Suppressor macrophage (primary cell): ENCODE results near the gene RGS6.

Experiments used
- DNase-seq, 4 experiments: peaks; one replicate each; pipeline ENCODE4 v3.0.0-alpha.2; 2020 to 2022

Gene RGS6

DNA sequence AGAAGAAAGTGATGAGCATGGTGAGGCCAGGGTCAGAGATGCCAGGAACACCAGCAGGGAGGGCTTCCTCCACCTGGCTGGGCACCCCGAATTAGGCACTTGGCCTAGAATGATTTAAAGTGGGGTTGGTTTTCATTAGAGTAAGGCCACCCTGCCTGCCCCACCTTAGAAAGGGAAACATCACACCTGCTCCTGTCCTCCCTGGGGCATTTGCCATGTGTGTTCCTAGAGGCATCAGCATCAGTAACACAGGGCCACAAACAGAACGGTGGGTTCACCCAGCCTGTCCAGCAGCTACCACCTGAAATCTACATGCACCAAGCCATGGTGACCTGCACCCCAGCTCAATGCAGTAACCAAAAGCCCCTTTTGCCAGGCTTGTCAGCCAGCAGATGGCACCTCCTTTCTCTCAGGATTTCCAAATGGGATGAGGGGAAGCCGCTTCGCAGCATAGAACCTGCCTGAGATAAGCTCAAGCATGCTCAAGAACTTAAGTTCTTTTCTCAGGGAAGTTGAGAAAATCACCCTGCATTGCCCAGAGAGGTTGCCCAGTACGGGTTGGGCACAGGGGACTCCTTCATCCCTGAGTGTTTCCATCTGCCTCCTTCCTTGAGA lies 622.9 kb downstream of the RGS6 start:
- DNase-seq = no peak

DNA sequence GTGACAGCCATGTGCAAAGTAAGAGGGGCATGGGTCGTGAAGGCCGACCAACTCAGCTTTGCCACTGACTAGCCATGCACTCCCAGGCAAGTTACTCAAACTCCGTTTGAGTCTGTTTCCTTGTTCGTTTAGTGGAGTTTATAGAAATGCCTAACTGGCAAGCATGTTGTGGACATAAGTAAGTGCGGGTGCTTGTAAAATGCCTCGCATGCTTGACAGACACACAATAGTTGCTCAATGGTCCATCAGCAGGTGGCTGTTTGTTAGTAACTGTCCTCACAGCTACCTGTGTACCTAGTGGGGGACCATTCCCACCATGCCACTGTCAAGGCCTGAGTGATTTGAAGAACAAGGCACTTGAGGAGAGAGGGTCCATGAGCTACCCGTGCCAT lies 623.4 kb downstream of the RGS6 start:
- no peak for DNase-seq

DNA sequence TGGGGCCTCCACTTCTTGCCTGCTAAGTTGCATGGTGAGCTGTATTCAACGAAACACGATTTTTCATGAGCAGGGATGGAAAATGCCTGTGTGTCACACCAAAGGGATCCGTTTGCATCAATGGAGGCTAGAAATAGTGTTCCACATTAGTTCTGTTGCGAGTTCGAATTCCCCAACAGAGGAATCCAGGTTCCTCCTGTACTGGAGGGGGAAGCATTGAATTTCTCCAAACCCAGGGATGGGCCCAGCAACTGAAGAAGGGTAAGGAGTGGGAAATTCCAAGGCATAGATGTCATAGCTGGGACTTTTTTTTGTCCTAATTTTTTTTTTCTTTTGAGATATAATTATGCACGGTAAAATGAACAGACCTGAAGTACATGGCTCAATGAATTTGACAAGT lies 625.4 kb downstream of the RGS6 start:
- DNase-seq = no peak

DNA sequence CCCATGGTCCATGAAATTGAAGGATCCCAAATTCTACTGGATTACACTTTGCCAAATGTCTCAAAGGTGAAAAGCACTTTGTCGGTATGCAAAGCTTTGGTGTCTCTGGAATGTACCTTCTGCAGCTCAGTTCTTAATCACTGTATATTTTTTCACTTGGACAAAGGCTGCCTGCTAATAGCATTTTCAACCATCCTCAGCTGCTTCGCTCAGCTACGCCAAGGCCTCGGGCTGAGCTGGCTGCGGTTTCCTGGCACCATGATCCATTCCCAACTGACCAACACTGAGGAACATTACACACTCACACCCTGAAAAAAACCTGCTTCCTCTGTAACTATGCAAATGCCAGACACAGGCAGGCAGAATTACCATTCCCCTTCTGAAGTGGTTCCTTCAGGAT lies 626.5 kb downstream of the RGS6 start:
- DNase-seq = no peak

DNA sequence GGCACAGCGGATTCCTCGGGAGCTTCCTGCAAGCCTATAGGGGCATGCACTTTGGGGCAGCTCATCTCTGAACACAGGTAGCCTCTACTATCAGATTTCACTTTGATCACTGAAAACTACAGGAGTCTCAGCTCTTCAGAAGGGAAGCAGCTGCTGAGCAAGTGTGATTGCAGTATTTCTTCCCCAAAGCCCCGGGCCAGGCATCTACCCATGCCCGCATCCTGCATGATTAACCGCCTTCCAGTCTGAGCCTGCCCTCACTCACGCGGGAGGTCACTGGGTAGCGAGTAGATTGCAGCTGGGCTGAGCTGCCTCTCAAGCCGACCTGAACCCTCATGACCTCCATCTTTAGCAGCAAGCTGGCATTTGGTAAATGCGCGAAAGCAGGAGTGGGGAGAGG lies 627.0 kb downstream of the RGS6 start:
- peak in 1 of 4 experiments; percentile 39 for DNase-seq

DNA sequence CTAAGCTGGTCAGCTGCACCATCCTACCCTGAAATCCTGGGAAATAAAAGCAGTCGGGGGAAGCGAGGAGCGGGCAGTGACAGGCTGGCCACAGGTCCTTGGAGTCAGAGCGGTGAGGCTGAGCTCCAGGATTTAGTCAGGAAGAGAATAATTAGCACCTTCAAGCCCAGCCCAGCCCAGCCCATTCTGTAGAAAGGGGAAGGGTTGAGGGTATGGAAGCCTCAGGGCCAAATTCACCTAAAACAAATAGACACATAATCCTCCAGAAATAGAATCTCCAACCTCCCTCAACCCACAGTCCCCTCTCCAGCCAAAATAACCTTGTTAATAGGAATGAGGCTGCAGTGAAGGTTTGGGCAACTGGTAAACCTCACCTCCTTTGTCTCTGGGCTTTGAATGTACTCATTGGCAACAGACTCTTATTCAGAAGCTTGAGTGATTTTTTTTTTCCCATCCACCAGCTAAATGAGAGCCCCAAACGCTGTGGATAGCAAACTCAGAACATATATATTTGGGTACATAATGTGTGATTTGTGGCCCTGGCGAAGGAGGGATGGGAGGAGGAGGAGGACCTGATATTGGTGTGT lies 627.5 kb downstream of the RGS6 start:
- no peak for DNase-seq

DNA sequence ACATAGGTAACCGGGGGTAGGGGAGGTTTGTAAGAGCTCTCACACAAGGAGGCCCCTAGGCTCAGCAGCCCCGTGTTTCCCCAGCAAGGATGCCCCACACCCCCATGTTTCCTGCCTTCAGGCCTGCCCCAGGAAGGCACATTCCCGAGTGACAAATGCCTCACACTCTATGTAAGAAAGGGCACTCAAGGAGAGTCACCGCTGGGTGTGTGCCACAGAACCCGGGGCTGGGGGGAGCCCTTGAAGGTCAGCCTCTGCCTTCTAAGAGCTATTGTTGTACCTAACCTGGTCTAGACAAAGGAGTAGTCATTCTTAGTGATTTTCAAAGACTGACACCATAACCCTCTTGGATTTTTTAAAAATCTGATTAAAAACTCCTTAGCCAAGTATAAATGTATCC lies 628.1 kb downstream of the RGS6 start:
- no peak for DNase-seq

DNA sequence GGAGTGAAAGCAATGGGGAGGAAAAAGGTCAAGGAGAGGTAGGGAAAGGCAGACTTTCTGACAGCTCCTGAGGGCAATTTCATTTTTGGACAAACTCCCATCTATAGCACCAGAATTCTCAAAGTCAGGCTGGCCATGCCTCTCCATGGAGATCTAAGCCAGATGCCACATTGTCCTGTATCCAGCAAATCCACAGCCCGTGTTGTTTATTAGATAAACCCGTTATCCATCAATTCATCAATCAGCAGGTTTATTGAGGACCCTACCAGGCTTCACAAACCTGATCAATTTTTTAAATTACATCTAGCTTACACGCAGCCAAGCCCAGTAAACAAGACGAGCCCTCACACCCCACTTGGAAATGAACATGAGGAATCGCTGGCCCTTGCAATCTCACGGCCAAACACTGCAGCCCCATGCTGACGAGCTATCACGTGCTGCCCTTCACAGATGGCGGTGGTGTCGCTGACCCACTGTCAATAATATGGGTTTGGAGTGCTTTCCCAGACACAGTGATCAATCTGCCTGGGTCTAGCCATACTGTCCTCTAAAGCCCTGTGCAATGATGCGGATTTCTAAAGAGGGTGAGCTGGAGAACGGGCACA lies 628.8 kb downstream of the RGS6 start:
- no peak for DNase-seq

DNA sequence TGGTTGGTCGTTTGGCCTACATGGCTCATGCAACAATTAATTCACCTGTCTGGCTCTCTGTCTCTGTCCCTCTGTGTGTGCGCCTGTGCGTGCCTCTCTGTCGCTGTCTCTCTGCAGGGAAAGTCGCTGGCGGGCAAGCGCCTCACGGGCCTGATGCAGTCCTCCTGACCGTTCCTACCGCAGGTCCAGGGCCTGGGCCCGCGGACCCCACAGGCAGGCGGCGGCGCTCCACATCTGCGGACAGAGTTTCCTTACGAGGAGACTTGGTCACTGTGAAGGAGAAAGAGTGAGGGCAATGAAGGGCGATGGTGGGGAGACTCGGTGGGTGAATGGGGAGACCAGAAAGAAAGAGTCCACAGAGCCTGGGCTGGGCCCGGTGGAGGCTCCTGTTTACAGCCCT lies 630.1 kb downstream of the RGS6 start:
- DNase-seq = no peak

DNA sequence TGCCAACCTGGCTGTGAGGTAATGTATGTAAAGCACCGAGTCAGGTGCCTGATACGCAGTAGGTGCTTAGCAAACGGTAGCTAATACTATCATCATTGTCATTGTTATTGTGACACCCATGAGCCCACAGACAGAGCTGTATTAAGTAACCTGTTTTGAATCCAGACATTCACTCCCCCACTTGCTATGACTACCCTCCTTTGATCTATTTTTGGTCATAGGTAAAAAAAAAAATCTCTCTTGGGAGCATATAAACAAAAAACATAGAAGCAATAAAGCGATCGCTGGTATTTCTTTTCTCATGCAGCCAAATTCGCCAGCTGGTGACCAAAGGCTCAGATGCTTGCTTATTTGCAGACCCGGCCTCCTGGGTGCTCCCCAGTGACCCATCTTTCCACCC lies 631.4 kb downstream of the RGS6 start:
- no peak for DNase-seq

DNA sequence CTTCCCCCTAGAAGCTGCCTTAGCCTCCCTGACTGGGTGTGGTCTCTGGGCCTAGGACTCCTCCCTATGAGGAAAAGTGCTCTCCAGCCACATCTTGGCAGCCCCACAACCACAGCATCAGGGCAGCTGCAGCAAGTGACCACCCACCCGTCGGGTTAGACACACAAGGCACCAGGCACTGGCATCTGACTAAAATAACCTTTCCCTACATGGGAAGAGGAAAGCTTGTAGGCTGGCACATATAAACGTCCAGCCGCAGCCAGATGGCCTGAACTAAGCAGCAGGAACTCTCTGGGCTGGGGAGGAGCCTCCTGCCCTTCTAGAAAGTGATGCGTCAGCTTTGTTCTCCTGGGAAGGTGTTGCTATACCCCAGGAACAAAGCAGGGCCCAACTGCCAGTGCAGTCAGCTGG lies 632.9 kb downstream of the RGS6 start:
- no peak for DNase-seq

DNA sequence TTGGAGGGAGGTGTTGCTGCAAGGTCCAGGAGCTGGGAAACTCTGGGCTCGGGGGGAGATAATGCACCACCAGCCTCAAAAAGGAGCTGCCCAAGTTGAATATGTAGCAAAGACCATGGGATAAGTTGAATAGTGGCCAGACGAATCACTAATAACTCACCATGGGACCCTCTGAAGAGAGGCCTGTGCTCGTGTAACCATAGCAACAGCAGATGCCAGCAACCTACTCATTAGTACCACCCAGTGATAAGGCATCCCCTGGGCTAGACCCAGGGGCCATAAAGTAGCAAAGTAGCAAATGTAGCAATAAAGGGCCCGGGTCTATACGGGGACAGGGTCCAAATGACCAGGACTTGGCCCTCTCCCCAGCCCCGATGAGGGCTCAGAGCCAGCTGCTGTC lies 633.7 kb downstream of the RGS6 start:
- DNase-seq = no peak

DNA sequence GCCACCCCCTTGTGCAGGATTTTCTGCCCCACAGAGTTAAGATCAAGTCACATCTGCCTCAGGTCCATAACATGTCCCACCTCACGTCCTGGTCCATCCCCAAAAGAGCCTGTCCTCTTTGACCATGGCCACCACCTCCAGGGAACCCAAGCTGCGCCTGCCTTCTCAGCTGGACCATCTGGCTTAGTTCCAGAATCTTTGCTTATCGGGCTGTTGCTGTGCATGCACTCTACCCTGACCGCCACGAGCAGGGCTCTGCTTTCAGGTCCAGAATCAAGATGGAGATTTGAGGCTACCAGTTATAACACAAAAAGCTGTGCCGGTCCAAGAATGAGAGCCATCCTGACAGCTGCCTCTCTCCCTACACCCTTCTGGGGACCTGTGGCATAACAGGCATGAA lies 635.0 kb downstream of the RGS6 start:
- no peak for DNase-seq

DNA sequence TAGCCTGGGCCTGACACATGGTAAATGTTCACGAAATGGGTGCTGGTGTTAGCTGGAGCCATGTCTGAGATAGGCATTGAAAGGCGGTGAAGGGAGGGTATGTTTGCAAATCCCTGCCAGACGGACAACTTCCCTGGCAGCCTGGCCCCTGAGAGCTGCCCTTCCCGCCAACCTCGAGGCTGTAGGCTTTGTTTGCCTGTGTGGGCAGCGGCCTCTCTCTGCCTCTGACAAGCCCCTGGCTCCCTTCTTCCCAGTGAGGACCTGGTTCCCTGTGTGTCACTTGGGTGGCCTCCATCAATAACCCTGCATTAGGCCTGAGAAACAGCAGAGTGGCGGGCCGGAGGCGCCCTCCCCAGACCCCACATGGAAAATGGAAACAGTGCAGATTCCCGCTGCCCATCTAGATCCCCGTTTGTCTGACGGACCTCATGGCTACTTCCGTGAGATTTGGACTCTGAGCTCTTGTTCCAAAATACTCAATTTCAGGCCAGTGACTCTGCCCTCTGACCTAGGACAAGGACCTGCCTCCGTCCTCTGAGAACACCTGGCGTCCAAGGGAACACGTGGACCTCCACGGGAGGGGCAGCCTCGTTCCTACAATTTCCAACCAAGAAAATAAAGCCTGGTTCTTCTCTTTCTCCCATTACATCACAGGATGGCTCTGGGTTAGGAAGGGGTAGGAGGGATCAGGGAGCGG lies 636.2 kb downstream of the RGS6 start:
- DNase-seq = no peak

DNA sequence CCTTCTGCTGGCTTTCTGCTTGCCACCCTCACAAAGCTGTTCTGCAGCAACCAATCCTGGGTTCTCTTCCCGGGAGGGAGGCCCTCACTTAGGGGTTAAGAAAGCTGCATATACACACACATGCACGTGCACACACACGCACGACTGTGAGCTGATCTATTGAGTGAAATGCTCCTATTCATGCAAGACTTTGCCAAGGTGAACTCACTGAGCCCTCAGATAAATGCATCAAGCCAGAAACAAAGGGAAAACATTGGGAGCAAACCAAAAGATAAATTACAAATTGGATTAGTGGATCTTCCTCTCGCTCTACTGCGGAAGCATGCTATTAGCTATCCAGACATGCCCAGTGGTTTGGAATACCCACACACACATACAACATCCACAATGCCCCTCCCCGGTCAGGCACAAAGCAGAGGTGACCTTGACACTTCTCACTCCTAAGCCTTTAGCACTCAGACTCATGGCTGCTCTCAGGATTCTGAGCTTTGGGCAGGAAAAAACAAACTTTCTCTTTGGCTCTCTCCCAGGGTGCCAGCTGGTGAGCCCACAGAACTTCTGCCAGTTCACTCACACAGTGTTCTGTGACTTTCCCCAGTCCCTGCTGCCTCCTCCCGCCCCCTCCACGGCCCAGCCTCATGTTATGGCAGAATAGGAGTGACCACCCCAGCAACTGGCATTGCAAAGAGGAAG lies 641.6 kb downstream of the RGS6 start:
- no peak for DNase-seq

DNA sequence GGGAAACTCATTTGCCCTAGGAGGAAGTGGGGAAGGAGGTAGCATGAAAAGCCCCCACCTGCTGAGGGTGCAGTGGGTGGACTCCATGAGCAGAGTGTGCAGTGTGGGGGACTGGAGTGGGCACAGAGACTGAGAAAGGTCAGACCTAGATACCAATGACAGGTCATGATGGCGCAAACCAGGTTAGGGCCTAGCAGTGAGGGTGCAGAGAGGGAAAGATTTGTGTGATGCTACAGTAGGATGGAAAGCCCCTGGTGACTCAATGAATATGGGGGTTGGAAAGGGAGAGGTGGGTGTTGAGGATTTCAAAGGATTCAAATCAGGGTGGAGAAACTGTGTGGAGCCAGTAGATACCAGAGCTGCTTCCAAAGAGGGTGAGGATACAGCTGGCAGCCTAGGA lies 642.5 kb downstream of the RGS6 start:
- no peak for DNase-seq

DNA sequence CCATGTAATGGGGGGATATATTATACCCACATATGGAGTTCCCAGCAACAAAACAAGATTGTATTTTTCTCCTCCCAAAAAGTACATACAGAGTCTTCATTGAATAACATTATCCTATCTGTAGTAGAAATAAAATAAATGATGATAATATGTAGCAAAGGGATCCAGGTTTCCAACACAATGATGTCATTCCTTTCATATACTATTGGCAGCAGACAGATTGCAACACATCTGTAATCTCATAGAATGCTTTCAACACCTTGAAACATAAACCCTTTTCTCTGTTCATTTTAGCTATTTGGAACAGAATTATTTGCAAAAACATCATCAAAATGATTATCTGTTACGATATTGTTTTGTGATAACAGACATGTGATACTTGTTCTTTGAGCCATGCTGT lies 644.0 kb downstream of the RGS6 start:
- no peak for DNase-seq

DNA sequence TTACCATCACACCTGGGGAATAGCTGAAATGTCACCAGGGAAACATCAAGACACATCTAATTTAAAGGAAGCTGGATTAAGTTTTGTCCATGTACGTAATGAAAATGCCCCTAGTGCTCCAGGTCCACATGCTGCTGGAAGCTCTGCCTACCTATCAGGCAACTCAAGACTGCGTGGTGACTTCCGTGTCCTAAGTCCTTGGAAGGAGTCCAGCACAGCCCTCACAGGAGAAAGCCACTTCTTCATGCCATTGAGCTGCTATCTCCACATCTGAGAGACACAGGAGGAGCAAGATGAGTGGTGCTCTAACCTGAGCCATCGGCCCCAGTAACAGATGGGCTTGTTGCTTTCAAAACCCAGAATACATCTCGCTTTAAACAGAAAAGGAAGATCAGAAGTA lies 645.3 kb downstream of the RGS6 start:
- no peak for DNase-seq

DNA sequence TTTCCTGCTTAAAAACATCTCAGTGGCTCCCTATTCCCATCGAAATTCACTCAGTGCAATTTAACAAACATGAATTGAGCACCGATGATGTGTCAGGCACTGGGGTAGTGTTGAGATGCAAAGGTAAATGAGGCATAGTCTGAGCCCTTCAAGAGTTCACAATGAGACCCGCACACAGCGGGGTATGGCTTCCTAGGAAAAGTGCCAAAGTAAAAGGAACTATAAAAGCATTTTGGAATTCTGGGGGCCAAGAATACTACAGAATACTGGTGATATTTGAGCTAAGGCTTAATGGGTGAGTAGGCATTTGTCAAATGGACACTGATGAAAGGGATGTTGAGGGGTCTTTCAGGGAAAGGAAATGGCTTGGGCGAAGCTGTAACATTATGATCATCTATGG lies 646.3 kb downstream of the RGS6 start:
- no peak for DNase-seq

DNA sequence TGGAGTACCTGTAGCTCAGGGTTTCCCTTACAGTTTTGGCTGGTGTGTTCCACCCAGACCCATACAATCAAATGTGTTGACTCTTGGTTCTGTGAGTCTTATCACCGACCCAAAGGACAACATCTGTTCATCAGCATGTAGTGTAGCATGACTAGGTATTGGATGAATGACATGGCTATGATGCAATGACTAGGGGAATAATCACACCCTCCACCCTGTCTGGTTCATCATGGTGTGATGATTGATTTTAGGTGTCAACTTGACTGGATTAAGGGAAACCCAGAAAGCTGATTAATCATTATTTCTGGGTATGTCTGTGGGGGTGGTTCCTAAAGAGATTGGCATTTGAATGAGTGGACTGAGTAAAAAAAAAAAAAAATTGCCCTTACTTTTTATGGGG lies 650.4 kb downstream of the RGS6 start:
- no peak for DNase-seq

DNA sequence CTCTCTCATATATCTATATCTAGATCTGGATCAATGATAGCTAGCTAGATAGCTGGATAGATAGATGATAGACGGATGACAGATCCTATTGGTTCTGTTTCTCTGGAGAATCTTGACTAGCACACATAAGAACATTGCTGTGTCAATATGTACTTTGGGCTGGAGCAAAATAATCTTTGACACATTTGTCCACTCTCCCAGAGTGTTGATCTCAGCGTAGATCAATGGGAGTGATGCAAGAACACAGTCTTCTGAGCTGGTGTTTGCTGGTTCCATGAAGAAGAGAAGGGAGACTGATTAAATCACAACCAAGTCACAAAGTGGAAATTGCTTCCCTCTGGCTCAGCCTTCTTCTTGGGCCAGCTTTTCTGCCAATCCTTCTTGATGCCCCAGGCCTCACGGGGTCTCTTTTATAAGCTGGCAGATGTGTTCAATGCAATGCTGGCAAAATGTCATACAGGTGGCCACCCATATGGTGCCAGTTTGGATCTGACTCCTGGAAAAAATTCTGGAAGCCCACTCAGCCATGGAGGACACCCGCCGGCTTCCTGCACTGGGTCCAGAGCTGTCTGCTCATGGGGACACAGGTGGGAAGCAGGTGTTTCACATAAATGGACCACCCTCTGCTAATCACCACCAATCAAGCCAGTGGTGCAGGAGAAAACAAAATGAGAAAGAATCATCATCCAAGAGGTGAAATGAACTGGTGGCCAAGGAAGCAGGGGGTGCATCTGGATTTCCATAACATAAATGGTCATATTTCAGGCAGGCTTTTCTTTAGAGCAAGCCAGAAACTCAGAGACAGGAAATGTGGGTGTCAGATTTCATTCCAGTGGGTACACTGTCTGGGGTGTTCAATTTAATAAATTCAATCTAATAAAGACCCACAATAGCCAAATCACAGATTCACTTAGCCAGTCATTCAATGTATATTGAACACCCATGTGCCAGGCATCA lies 651.4 kb downstream of the RGS6 start:
- DNase-seq = no peak

DNA sequence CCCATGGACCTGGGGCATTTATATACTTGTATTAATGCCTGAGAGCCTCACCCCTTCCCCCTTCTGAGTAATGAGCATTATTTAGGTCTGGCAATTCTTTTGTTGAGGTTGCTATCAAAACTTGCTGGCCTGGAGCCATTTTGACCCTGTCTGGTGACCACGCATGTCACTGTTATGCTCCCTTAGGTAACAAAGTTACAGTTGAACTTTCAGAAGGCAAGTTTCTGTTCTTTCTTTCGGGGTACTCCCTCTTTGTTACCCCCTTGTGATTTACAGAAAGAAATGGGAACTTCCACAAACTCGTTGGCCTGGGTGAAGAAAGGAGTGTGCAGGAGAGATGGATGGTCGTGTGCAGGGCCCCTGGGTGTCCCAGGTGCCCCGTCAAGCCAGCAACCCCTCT lies 656.3 kb downstream of the RGS6 start:
- DNase-seq = no peak
